Activated naive CD8-positive, alpha-beta T cell treated with anti-CD3 and anti-CD28 coated beads, Interleukin-2, amount 10 ng/mL, durations not matched to agents 7 days and 5 days (primary cell): ENCODE results near the gene NKAIN4. TPM values are rescaled to one million over a fixed set of nuclear protein-coding genes. Genes with fewer than 3 reads are reported as not detected.

Source experiments
- ATAC-seq: fragments of 150-1000 bp; cut with Tn5 transposase; one replicate; pipeline ENCODE4 v1.10.0; 2021; ENCODE audit warnings: low read depth, moderate library complexity
- POLR2A ChIA-PET: fragments of 350-600 bp; sonication (Branson Sonifier 250); formaldehyde crosslinking; loops from one replicate; lab custom pipeline; 2021; ENCODE audit warnings: antibody characterized with exemption; lab: Charles Lee
- DNase-seq: peaks from one replicate; pipeline ENCODE4 v3.0.0; 2021
- H3K27ac Mint-ChIP-seq: one replicate; pipeline ENCODE4 v1.8.0; 2022; ENCODE audit warnings: mild to moderate bottlenecking, mixed read lengths
- H3K27me3 Mint-ChIP-seq: one replicate; pipeline ENCODE4 v1.8.0; 2022; ENCODE audit warnings: mild to moderate bottlenecking, moderate library complexity, mixed read lengths
- H3K36me3 Mint-ChIP-seq: one replicate; pipeline ENCODE4 v1.8.0; 2021; ENCODE audit warnings: mild to moderate bottlenecking, mixed read lengths
- H3K4me1 Mint-ChIP-seq: one replicate; pipeline ENCODE4 v1.8.0; 2021; ENCODE audit warnings: mixed read lengths
- H3K4me3 Mint-ChIP-seq: one replicate; pipeline ENCODE4 v1.8.0; 2022; ENCODE audit warnings: mild to moderate bottlenecking, moderate library complexity, mixed read lengths
- H3K9me3 Mint-ChIP-seq: one replicate; pipeline ENCODE4 v1.8.0; 2021; ENCODE audit warnings: mixed read lengths
- microRNA-seq: library from miRNA; unstranded; fragments of <30 nt; microRNA quantifications from one replicate; pipeline ENCODE4 v1.2.0, GENCODE V29; 2022
- total RNA-seq, 2 experiments: library from RNA; stranded (reverse); gene quantifications; one replicate each; pipeline ENCODE4 v1.2.3, GENCODE V29; 2021

The NKAIN4 gene
- total RNA-seq, 2 experiments from 2014 or later = not detected

GRCh38 chr20:63202021-63202420 is 52.2 kb downstream of the NKAIN4 start:
- Mint-ChIP-seq H3K4me3 (no peak overlapping the region), H3K27me3 (no peaks in the 10 kb centered on the region), H3K36me3 (no peaks in the 10 kb centered on the region), H3K4me1 (peaks cover 5% of the 10 kb centered on the region), H3K9me3 (no peaks in the 10 kb centered on the region), H3K27ac (no peak overlapping the region)
- DNase-seq (no peak), ATAC-seq (no peak)
- POLR2A ChIA-PET = no interaction called here

DNA sequence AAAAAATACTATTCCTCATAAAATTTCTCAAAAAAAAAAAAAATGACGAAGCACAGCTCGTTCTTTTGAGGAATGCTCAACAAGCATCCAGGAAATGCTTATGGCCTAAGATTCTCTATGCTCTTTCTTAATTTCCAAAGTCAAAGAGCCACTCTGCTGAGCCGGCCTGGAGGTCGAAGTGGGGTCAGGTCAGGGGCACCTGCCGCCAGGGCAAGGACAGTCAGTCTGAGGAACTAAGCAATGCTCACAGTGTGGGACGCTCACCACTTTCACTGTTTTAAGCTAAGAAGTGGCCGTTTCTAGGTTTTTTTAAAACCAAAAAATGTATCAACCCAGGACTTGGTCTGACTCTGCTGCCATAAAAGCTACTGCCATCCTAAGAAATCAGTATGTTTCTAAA is 55.7 kb downstream of the NKAIN4 start:
- ATAC-seq (no peak), DNase-seq (no peak)
- peaks cover 3% of the 10 kb centered on the region for H3K4me1 Mint-ChIP-seq
- H3K9me3 Mint-ChIP-seq = no peaks in the 10 kb centered on the region
- H3K27ac Mint-ChIP-seq = no peak overlapping the region
- H3K27me3 Mint-ChIP-seq = no peaks in the 10 kb centered on the region
- H3K36me3 Mint-ChIP-seq = peaks cover 2% of the 10 kb centered on the region
- H3K4me3 Mint-ChIP-seq = no peak overlapping the region
- POLR2A ChIA-PET = interaction anchor here (0.6 to 0.7 kb wide), 2 partner anchors 34 to 76 kb away, joined by 3 read pairs; no protein-coding TSS in a partner anchor

DNA sequence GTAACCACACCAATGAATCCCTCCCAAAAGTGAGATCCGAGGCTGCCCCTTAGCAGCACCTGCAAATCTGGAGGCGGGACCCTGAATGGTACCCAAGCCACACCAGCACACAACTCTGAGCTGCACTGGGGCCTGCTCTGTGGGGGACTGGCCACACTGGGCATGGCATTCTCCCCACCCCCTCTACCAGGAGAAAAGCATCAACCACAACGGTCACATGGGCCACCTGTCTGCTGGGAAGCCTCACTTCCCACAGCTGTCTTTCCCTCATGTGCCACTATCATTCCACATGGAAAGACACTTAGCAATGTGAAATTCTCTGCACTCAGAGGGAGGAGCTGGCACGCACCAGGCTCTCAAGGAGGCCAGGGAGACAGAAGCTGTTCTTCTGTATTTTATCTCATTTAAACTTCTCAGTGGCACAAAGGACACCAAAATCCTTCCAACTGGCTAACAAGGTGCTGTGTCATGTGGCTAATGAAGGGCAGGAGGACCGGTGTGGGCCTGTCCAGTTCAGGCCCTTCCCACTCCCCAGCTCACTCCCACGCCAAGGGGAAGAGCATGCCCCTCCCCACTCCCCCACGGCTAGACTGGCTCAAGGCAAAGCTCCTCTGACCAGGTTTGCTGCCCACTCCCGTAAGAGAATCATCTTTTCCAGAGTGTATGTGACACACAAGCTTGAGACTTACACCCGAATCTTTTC is 57.3 kb downstream of the NKAIN4 start:
- no peak overlapping the region for H3K27ac Mint-ChIP-seq
- no peak for ATAC-seq
- peaks cover 2% of the 10 kb centered on the region for H3K36me3 Mint-ChIP-seq

GRCh38 chr20:63194797-63195173 is 59.5 kb downstream of the NKAIN4 start:
- H3K27me3 Mint-ChIP-seq = no peaks in the 10 kb centered on the region
- DNase-seq (no peak), ATAC-seq (no peak)
- H3K36me3 Mint-ChIP-seq = peaks cover 2% of the 10 kb centered on the region
- H3K27ac Mint-ChIP-seq = peak overlapping the region; percentile 13
- no peaks in the 10 kb centered on the region for H3K9me3 Mint-ChIP-seq
- H3K4me3 Mint-ChIP-seq = no peak overlapping the region
- peaks cover 3% of the 10 kb centered on the region for H3K4me1 Mint-ChIP-seq
- POLR2A ChIA-PET = no interaction called here

More for the DNA sequence above, 57.3 kb downstream of the NKAIN4 start:
- Mint-ChIP-seq H3K4me1 (peaks cover 3% of the 10 kb centered on the region), H3K4me3 (no peak overlapping the region), H3K27me3 (no peaks in the 10 kb centered on the region), H3K9me3 (no peaks in the 10 kb centered on the region)
- DNase-seq = no peak
- POLR2A ChIA-PET = interaction anchor here (0.8 kb wide), 1 partner anchor 18 kb away, joined by 3 read pairs; no protein-coding TSS in a partner anchor

- POLR2A ChIA-PET = no interaction called here
- Mint-ChIP-seq H3K4me1 (peaks cover 3% of the 10 kb centered on the region), H3K9me3 (no peaks in the 10 kb centered on the region), H3K36me3 (peaks cover 2% of the 10 kb centered on the region), H3K27me3 (no peaks in the 10 kb centered on the region), H3K27ac (no peak overlapping the region), H3K4me3 (no peak overlapping the region)
- DNase-seq = no peak
- no peak for ATAC-seq
Measured at GRCh38 chr20:63194007-63194796, 60.1 kb downstream of the NKAIN4 start.

GRCh38 chr20:63192721-63193120 is 61.5 kb downstream of the NKAIN4 start:
- H3K4me1 Mint-ChIP-seq = peaks cover 3% of the 10 kb centered on the region
- POLR2A ChIA-PET = no interaction called here
- no peak for ATAC-seq
- no peak overlapping the region for H3K4me3 Mint-ChIP-seq
- peaks cover 2% of the 10 kb centered on the region for H3K36me3 Mint-ChIP-seq
- DNase-seq = no peak
- H3K27me3 Mint-ChIP-seq = no peaks in the 10 kb centered on the region
- H3K27ac Mint-ChIP-seq = no peak overlapping the region
- no peaks in the 10 kb centered on the region for H3K9me3 Mint-ChIP-seq

DNA sequence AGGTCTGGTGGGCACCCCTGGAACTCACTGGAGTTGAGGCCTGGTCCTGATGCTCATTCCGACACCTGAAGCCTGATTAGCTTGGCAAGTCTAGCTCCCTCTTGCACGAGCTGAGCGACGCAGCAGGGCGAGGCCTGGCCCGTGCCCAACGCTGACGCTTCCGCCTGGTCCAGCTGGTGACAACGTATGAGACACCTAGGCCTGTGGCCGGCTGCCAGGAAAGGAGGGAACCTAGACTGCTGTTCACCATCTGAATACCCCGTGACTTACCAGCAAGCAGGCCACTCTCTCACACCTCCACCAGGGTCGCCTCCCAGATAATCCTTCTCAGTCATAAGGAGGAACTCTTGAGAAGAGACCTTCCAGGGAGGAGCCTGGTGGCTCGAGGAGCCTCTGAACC is 62.9 kb downstream of the NKAIN4 start:
- no peak overlapping the region for H3K27ac Mint-ChIP-seq
- POLR2A ChIA-PET = no interaction called here
- no peaks in the 10 kb centered on the region for H3K9me3 Mint-ChIP-seq
- H3K36me3 Mint-ChIP-seq = peaks cover 2% of the 10 kb centered on the region
- DNase-seq = no peak
- no peaks in the 10 kb centered on the region for H3K27me3 Mint-ChIP-seq
- H3K4me3 Mint-ChIP-seq = no peak overlapping the region
- H3K4me1 Mint-ChIP-seq = no peaks in the 10 kb centered on the region
- ATAC-seq = no peak

DNA sequence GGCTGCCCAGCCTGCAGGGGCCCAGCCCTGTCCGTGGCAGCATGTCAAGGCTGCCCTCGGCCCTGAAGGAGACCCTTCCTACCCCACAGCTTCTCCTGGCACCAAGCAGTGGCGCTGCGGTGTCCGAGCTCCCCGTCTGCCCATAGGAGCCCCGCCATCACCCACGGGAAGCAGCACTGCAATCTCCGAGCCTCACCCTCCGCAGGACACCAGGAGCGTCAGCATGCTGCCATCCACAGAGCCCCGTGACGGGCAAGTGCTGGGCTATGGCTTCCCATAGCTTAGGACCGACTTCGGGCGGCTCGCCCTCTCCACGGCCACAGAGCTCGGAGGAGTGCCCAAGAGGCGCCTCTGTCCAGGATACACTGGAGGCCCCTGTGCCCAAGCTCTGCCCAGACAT is 63.4 kb downstream of the NKAIN4 start:
- H3K4me3 Mint-ChIP-seq = no peak overlapping the region
- H3K36me3 Mint-ChIP-seq = peaks cover 2% of the 10 kb centered on the region
- H3K9me3 Mint-ChIP-seq = no peaks in the 10 kb centered on the region
- H3K27me3 Mint-ChIP-seq = no peaks in the 10 kb centered on the region
- no peaks in the 10 kb centered on the region for H3K4me1 Mint-ChIP-seq
- POLR2A ChIA-PET = no interaction called here
- no peak overlapping the region for H3K27ac Mint-ChIP-seq
- DNase-seq (no peak), ATAC-seq (no peak)

Small RNA genes lying within 50 kb of the gene (microRNA-seq; reads per million reads assigned to microRNA genes)
- not detected for gene MIR3196
- 4.9 reads per million for gene MIR4326

Other genes starting within 250 kb of the NKAIN4 start
- gene BHLHE23, start 247.5 kb downstream of the NKAIN4 start, total RNA-seq = not detected
- 10 to 100 TPM; 38.0 to 41.2 TPM for gene YTHDF1, start 38.3 kb downstream of the NKAIN4 start, total RNA-seq
- not detected for gene BIRC7, start 18.6 kb downstream of the NKAIN4 start, total RNA-seq
- gene ARFGAP1, start 18.4 kb upstream of the NKAIN4 start, total RNA-seq = 10 to 100 TPM; 86.1 to 87.6 TPM
- gene COL20A1, start 38.7 kb upstream of the NKAIN4 start, total RNA-seq = under 1 TPM in 1 of 2 experiments, not detected in 1; 0.26 TPM
- not detected for gene CHRNA4, start 106.9 kb upstream of the NKAIN4 start, total RNA-seq
- gene KCNQ2, start 218.2 kb upstream of the NKAIN4 start, total RNA-seq = under 1 TPM; 0.19 to 0.37 TPM
- under 1 TPM in 1 of 2 experiments, not detected in 1; 0.26 TPM for gene EEF1A2, start 244.6 kb upstream of the NKAIN4 start, total RNA-seq